Measurements from ENCODE around the gene GLUD2. TPM values are rescaled to one million over a fixed set of nuclear protein-coding genes. Genes with fewer than 3 reads are reported as not detected.

GLUD2 gene
- total and polyA plus RNA-seq, 7 experiments from 2014 or later: 0.10 to 0.51 (median 0.17) TPM; not detected in 3

DNA sequence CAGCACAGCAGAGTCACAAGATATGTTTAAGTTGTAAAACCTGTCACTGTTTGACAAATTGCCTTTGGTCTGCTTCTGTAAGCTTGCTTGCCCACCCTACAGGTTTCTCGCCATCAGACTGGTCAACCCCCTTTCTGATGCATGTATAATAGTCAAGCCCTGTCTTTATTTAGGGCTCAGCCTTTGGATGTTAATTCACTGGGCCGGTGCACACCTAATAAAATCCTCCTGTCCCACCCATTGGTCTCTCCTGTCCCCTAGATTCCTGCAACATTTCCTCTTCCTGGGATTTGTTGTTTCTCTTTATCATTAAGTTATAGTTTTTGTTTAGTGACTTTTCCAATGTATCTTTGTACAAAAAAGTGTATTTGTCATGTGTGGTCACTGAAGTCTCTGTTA lies 38.2 kb downstream of the GLUD2 start:
- DNase-seq: no peak
- intact Hi-C loops (cut with micrococcal nuclease): no loop called here
- no peaks in the 10 kb centered on the region for H3K4me1 ChIP-seq (ENCODE audit: control insufficient read depth in 2 of 2, insufficient read depth in 2 of 2, low read length in 2 of 2)

DNA sequence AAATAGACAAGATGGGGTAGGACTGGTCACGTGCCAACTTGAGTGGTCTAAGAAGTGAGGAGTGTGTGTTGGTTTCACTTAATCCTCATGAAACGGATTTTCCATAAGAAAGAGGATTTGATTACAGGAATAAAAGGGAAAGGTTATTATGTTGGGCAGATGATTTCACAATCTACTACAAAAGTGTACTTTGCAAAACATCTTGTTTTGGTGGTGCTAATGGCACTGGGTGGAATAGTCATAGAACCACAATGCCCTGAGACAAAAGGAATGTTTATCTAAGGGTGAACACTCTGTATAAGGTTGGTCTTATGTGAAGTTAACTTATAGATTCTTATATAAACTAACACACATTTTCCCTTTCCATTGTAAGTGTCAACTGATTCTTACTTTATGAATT lies 45.6 kb downstream of the GLUD2 start:
- DNase-seq (no peak), ATAC-seq (no peak)
- Mint-ChIP-seq H3K36me3 (no peaks in the 10 kb centered on the region), H3K4me1 (no peaks in the 10 kb centered on the region), H3K9me3 (peaks cover 0 to 2% (median 0%) of the 10 kb centered on the region in 11 donors), H3K4me3 (no peak overlapping the region), H3K27ac (no peak overlapping the region), H3K27me3 (no peaks in the 10 kb centered on the region)
- no peaks in the 10 kb centered on the region for H3K4me1 ChIP-seq (ENCODE audit: control insufficient read depth in 2 of 2, insufficient read depth in 2 of 2, low read length in 2 of 2)
- H3K27me3 ChIP-seq (ENCODE audit: control insufficient read depth in 2 of 2, insufficient read depth in 2 of 2, low read length in 2 of 2): no peaks in the 10 kb centered on the region
- H3K36me3 ChIP-seq (ENCODE audit: control insufficient read depth in 2 of 3, insufficient read depth in 3 of 3, low read length in 3 of 3): no peaks in the 10 kb centered on the region
- no peaks in the 10 kb centered on the region for H3K9me3 ChIP-seq (ENCODE audit: control insufficient read depth in 2 of 3, low read length in 3 of 3)
- intact Hi-C loops (cut with micrococcal nuclease): no loop called here
- ChIA-PET POLR2A (no interaction called here), CTCF (no interaction called here)
- no peak overlapping the region for H3K4me3 ChIP-seq (ENCODE audit: low read length)
- H3K27ac ChIP-seq (ENCODE audit: low read depth, low read length): no peak overlapping the region

More for the DNA sequence above, 38.2 kb downstream of the GLUD2 start:
- Mint-ChIP-seq H3K27ac (no peak overlapping the region), H3K36me3 (no peaks in the 10 kb centered on the region), H3K4me3 (no peak overlapping the region), H3K4me1 (no peaks in the 10 kb centered on the region), H3K9me3 (peaks cover 0 to 9% (median 2%) of the 10 kb centered on the region in 11 donors), H3K27me3 (no peaks in the 10 kb centered on the region)
- H3K4me3 ChIP-seq (ENCODE audit: low read length): no peak overlapping the region
- no peaks in the 10 kb centered on the region for H3K27me3 ChIP-seq (ENCODE audit: control insufficient read depth in 2 of 2, insufficient read depth in 2 of 2, low read length in 2 of 2)
- no peak for ATAC-seq
- H3K36me3 ChIP-seq (ENCODE audit: control insufficient read depth in 2 of 3, insufficient read depth in 3 of 3, low read length in 3 of 3): no peaks in the 10 kb centered on the region
- H3K27ac ChIP-seq (ENCODE audit: low read depth, low read length): no peak overlapping the region
- H3K9me3 ChIP-seq (ENCODE audit: control insufficient read depth in 2 of 3, low read length in 3 of 3): no peaks in the 10 kb centered on the region
- ChIA-PET POLR2A (no interaction called here), CTCF (no interaction called here)

Other genes starting within 250 kb of the GLUD2 start
- gene CT47B1, start 171.7 kb upstream of the GLUD2 start, total RNA-seq: not detected
- not detected for gene CT47B1, start 171.7 kb upstream of the GLUD2 start, polyA plus RNA-seq
- gene CT47A11, start 110.5 kb upstream of the GLUD2 start, total RNA-seq: not detected
- gene CT47A11, start 110.5 kb upstream of the GLUD2 start, polyA plus RNA-seq: not detected
- not detected for gene CT47A10, start 105.6 kb upstream of the GLUD2 start, total RNA-seq
- not detected for gene CT47A10, start 105.6 kb upstream of the GLUD2 start, polyA plus RNA-seq
- gene CT47A9, start 100.7 kb upstream of the GLUD2 start, total RNA-seq: not detected
- gene CT47A9, start 100.7 kb upstream of the GLUD2 start, polyA plus RNA-seq: not detected
- not detected for gene CT47A8, start 95.9 kb upstream of the GLUD2 start, total RNA-seq
- not detected for gene CT47A8, start 95.9 kb upstream of the GLUD2 start, polyA plus RNA-seq
- not detected for gene CT47A7, start 91.0 kb upstream of the GLUD2 start, total RNA-seq
- not detected for gene CT47A7, start 91.0 kb upstream of the GLUD2 start, polyA plus RNA-seq
- not detected for gene CT47A6, start 86.1 kb upstream of the GLUD2 start, total RNA-seq
- gene CT47A6, start 86.1 kb upstream of the GLUD2 start, polyA plus RNA-seq: not detected
- not detected for gene CT47A5, start 81.3 kb upstream of the GLUD2 start, total RNA-seq
- gene CT47A5, start 81.3 kb upstream of the GLUD2 start, polyA plus RNA-seq: not detected
- gene CT47A4, start 76.4 kb upstream of the GLUD2 start, total RNA-seq: not detected
- gene CT47A4, start 76.4 kb upstream of the GLUD2 start, polyA plus RNA-seq: not detected
- gene CT47A3, start 71.5 kb upstream of the GLUD2 start, total RNA-seq: not detected
- not detected for gene CT47A3, start 71.5 kb upstream of the GLUD2 start, polyA plus RNA-seq
- not detected for gene CT47A2, start 66.7 kb upstream of the GLUD2 start, total RNA-seq
- gene CT47A2, start 66.7 kb upstream of the GLUD2 start, polyA plus RNA-seq: not detected
- gene CT47A1, start 61.9 kb upstream of the GLUD2 start, total RNA-seq: not detected
- not detected for gene CT47A1, start 61.9 kb upstream of the GLUD2 start, polyA plus RNA-seq

Data from naive thymus-derived CD4-positive, alpha-beta T cell (primary cell).